Uterus (tissue), 4 donors: ENCODE results near the gene CDH2. TPM values are rescaled to one million over a fixed set of nuclear protein-coding genes. Genes with fewer than 3 reads are reported as not detected.

Experiments used
- DNase-seq, 2 donors: peaks; one replicate each; pipeline ENCODE4 v3.0.0-alpha.2; 2019 to 2020
- H3K27ac ChIP-seq, 2 donors: fragments of 200-600 bp; sonication (generic); 1 replicate in 1 of 2; 2 replicates in 1 of 2; pipeline ENCODE4 v1.5.1; 2016 to 2018
- H3K27me3 ChIP-seq, 2 donors: fragments of 200-600 bp; sonication (generic); one replicate each; pipeline ENCODE4 v1.5.1; 2018 to 2019; ENCODE audit warnings: control low read depth in 1 of 2
- H3K36me3 ChIP-seq, 2 donors: fragments of 200-600 bp; sonication (generic); one replicate each; pipeline ENCODE4 v1.5.1; 2019; ENCODE audit warnings: control low read depth in 1 of 2
- H3K4me1 ChIP-seq, 2 donors: fragments of 200-600 bp; sonication (generic); one replicate each; pipeline ENCODE4 v1.5.1; 2018 to 2019; ENCODE audit warnings: control low read depth in 1 of 2
- H3K4me3 ChIP-seq, 2 donors: fragments of 200-600 bp; sonication (generic); 1 replicate in 1 of 2; 2 replicates in 1 of 2; pipeline ENCODE4 v1.5.1; 2018 to 2019; ENCODE audit warnings: mild to moderate bottlenecking in 1 of 2
- H3K9me3 ChIP-seq, 2 donors: fragments of 200-600 bp; sonication (generic); one replicate each; pipeline ENCODE4 v1.5.1; 2019; ENCODE audit warnings: control low read depth in 1 of 2
- CTCF ChIP-seq, 4 experiments: fragments of 200-600 bp in 2 of 4; fragments of 450-650 bp in 2 of 4; sonication (generic) in 2 of 4; IDR thresholded peaks; one replicate each; pipeline ENCODE4 v1.5.1; 2016 to 2019; ENCODE audit warnings: antibody characterized with exemption in 4 of 4, mild to moderate bottlenecking in 2 of 4, moderate library complexity in 1 of 4
- POLR2A ChIP-seq, 2 donors: fragments of 450-650 bp; IDR thresholded peaks; one replicate each; pipeline ENCODE4 v1.6.1; 2016; ENCODE audit warnings: antibody characterized with exemption in 2 of 2, mild to moderate bottlenecking in 1 of 2, moderate library complexity in 1 of 2
- intact Hi-C: fragments of 100-400 bp; cut with DNase I; formaldehyde crosslinking; loops from one replicate; pipeline ENCODE4 v1.15.1; 2023; ENCODE audit warnings: low total_unique reads
- total RNA-seq, 4 donors: library from RNA; depleted of rRNA in 3 of 4; stranded (reverse); fragments of >200 nt in 3 of 4; gene quantifications; one replicate each; pipeline versions ENCODE4 v1.1.0 to v1.2.4, GENCODE V29; 2014 to 2023
- donor health status: DM: yes; HTN: yes; CAD: no.

CDH2 gene
- total RNA-seq, 4 donors from 2014 or later, result 0.26 to 58.2 (median 1.9) TPM

GRCh38 chr18:28063926-28064325 is 113.0 kb downstream of the CDH2 start:
- Histone ChIP-seq H3K4me3 (no peak overlapping the region), H3K4me1 (no peaks in the 10 kb centered on the region), H3K36me3 (no peaks in the 10 kb centered on the region), H3K27ac (no peak overlapping the region), H3K27me3 (no peaks in the 10 kb centered on the region), H3K9me3 (no peaks in the 10 kb centered on the region)
- DNase-seq, result no peak
- TF ChIP-seq CTCF (IDR thresholded peaks at IDR 0.05) (no peak), POLR2A (IDR thresholded peaks at IDR 0.05) (no peak)
- intact Hi-C loops, result no loop called here

- no peak overlapping the region for H3K4me3 ChIP-seq
- H3K27me3 ChIP-seq, result no peaks in the 10 kb centered on the region
- H3K36me3 ChIP-seq, result no peaks in the 10 kb centered on the region
- H3K9me3 ChIP-seq, result no peaks in the 10 kb centered on the region
- H3K27ac ChIP-seq, result no peak overlapping the region
- H3K4me1 ChIP-seq, result no peaks in the 10 kb centered on the region
- intact Hi-C loops, result no loop called here
- no peak for TF ChIP-seq POLR2A (IDR thresholded peaks at IDR 0.05)
- TF ChIP-seq CTCF (IDR thresholded peaks at IDR 0.05), result no peak
- DNase-seq, result no peak
These were observed 113.6 kb downstream of the CDH2 start for GRCh38 chr18:28063271-28063761.

DNA sequence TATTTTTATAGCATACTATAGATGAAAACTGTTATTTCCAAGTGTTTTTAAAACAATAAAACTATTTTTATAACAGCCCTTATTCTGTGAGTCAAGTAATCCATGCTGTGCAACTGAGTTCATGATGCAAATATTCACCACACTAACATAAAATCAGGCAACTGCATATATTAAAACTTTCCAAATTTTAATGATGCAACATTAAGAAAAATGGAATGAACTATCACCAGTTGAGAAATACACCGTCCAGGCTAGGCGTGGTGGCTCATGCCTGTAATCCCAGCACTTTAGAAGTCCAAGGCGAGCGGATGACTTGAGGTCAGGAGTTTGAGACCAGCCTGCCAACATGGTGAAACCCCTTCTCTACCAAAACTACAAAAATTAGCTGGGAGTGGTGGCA is 114.5 kb downstream of the CDH2 start:
- no peak for TF ChIP-seq CTCF (IDR thresholded peaks at IDR 0.05)
- TF ChIP-seq POLR2A (IDR thresholded peaks at IDR 0.05), result no peak
- no peak overlapping the region for H3K27ac ChIP-seq
- no peaks in the 10 kb centered on the region for H3K27me3 ChIP-seq
- no peak for DNase-seq
- no peak overlapping the region for H3K4me3 ChIP-seq
- intact Hi-C loops, result no loop called here
- H3K36me3 ChIP-seq, result no peaks in the 10 kb centered on the region
- no peaks in the 10 kb centered on the region for H3K9me3 ChIP-seq
- no peaks in the 10 kb centered on the region for H3K4me1 ChIP-seq

GRCh38 chr18:28059861-28060260 is 117.1 kb downstream of the CDH2 start:
- DNase-seq, result no peak
- Histone ChIP-seq H3K9me3 (no peaks in the 10 kb centered on the region), H3K27me3 (no peaks in the 10 kb centered on the region), H3K4me1 (no peaks in the 10 kb centered on the region), H3K27ac (no peak overlapping the region), H3K4me3 (no peak overlapping the region), H3K36me3 (no peaks in the 10 kb centered on the region)
- no peak for TF ChIP-seq POLR2A (IDR thresholded peaks at IDR 0.05)
- TF ChIP-seq CTCF (IDR thresholded peaks at IDR 0.05), result no peak
- intact Hi-C loops, result no loop called here

GRCh38 chr18:28050545-28050944 is 126.4 kb downstream of the CDH2 start:
- TF ChIP-seq POLR2A (IDR thresholded peaks at IDR 0.05) (no peak), CTCF (IDR thresholded peaks at IDR 0.05) (no peak)
- intact Hi-C loops, result no loop called here
- no peak overlapping the region for H3K4me3 ChIP-seq
- no peaks in the 10 kb centered on the region for H3K27me3 ChIP-seq
- H3K4me1 ChIP-seq, result no peaks in the 10 kb centered on the region
- no peaks in the 10 kb centered on the region for H3K36me3 ChIP-seq
- H3K9me3 ChIP-seq, result no peaks in the 10 kb centered on the region
- no peak overlapping the region for H3K27ac ChIP-seq
- DNase-seq, result no peak
